GM18861 (cell line): Measurements from ENCODE around the gene FNIP2.
A peak's percentile ranks its signal among the peaks of the same experiment; 100 is the strongest.
"Not testable (repeated sequence)": the region's sequence is repeated elsewhere in the genome, so short reads cannot be mapped to it uniquely, and the experiment has no call there.

Source experiments
- ATAC-seq: cut with Tn5 transposase; IDR thresholded peaks from one replicate; pipeline ENCODE4 v1.9.1; 2021; ENCODE audit not compliant: unreplicated experiment

Gene FNIP2

GRCh38 chr4:158768555-158769174 lies at the start of gene FNIP2:
Gene FNIP2 (plus strand): TSS chr4:158769026. CDS start chr4:158769213, 187 bp downstream.
- ATAC-seq, result peak; percentile 67

- no peak for ATAC-seq
These were observed 47.1 kb upstream of the FNIP2 start for GRCh38 chr4:158721680-158722079.

GRCh38 chr4:158722291-158722916 lies 46.4 kb upstream of the FNIP2 start:
- ATAC-seq, result no peak

- peak; percentile 94 for ATAC-seq
These were observed 45.7 kb upstream of the FNIP2 start, which contains the start of gene PPID for GRCh38 chr4:158722917-158723793. Gene PPID (minus strand): TSS chr4:158723396. CDS start chr4:158723288, 108 bp downstream.

GRCh38 chr4:158724637-158725036 lies 44.2 kb upstream of the FNIP2 start:
- no peak for ATAC-seq

GRCh38 chr4:158726633-158727032 lies 42.2 kb upstream of the FNIP2 start:
- ATAC-seq, result no peak

- no peak for ATAC-seq
These were observed 40.6 kb upstream of the FNIP2 start for GRCh38 chr4:158728236-158728635.

- ATAC-seq, result peak; percentile 94
These were observed 38.9 kb upstream of the FNIP2 start for GRCh38 chr4:158729716-158730559.

- ATAC-seq, result no peak
These were observed 30.0 kb upstream of the FNIP2 start for GRCh38 chr4:158738866-158739265.

GRCh38 chr4:158739600-158739999 lies 29.2 kb upstream of the FNIP2 start:
- no peak for ATAC-seq

- ATAC-seq, result no peak
These were observed 27.4 kb upstream of the FNIP2 start for GRCh38 chr4:158741326-158742021.

- ATAC-seq, result not testable (repeated sequence)
These were observed 22.3 kb upstream of the FNIP2 start for GRCh38 chr4:158746537-158746936.

- ATAC-seq, result no peak
These were observed 18.4 kb upstream of the FNIP2 start for GRCh38 chr4:158750379-158750778.

GRCh38 chr4:158754385-158755180 lies 14.2 kb upstream of the FNIP2 start:
- ATAC-seq, result no peak

- not testable (repeated sequence) for ATAC-seq
These were observed 13.0 kb upstream of the FNIP2 start for GRCh38 chr4:158755819-158756218.

GRCh38 chr4:158756588-158756987 lies 12.2 kb upstream of the FNIP2 start:
- ATAC-seq, result no peak

GRCh38 chr4:158758142-158758541 lies 10.7 kb upstream of the FNIP2 start:
- ATAC-seq, result no peak

- no peak for ATAC-seq
These were observed 10.1 kb upstream of the FNIP2 start for GRCh38 chr4:158758703-158759102.

- not testable (repeated sequence) for ATAC-seq
These were observed 9.3 kb upstream of the FNIP2 start for GRCh38 chr4:158759539-158759938.
